Measurements from ENCODE around the gene ZSCAN29.

- no peak for TF ChIP-seq ZNF530 (CRISPR knock-in tag; IDR thresholded peaks at IDR 0.05; ENCODE audit: low read depth)
- TF ChIP-seq SALL1 (CRISPR knock-in tag; IDR thresholded peaks at IDR 0.05): no peak
- TF ChIP-seq SRF (IDR thresholded peaks at IDR 0.05; ENCODE audit: low read depth, low read length): no peak
- TF ChIP-seq TOPORS (CRISPR knock-in tag; IDR thresholded peaks at IDR 0.05): no peak
- TF ChIP-seq E2F2 (CRISPR knock-in tag; IDR thresholded peaks at IDR 0.05; ENCODE audit: borderline replicate concordance): no peak
- no peak for TF ChIP-seq KAT8 (CRISPR knock-in tag; IDR thresholded peaks at IDR 0.05)
- TF ChIP-seq MEF2D (CRISPR knock-in tag; IDR thresholded peaks at IDR 0.05): no peak
- no peak for TF ChIP-seq YY1 (IDR thresholded peaks at IDR 0.05; ENCODE audit: insufficient read depth, insufficient replicate concordance, low read depth, low read length)
- no peak for TF ChIP-seq USF2 (IDR thresholded peaks at IDR 0.05; ENCODE audit: low read depth, low read length)
- no peak for TF ChIP-seq USF2 (CRISPR knock-in tag; IDR thresholded peaks at IDR 0.05; ENCODE audit: borderline replicate concordance)
- no peak for TF ChIP-seq CTCF (CRISPR knock-in tag; IDR thresholded peaks at IDR 0.05)
Measured at GRCh38 chr15:43325039-43325684, 45.7 kb downstream of the ZSCAN29 start.

All from HepG2 (cell line).